Astrocyte (in vitro differentiated cells and primary cell): ENCODE measurements around the gene DNTT. TPM values are rescaled to one million over a fixed set of nuclear protein-coding genes. Genes with fewer than 3 reads are reported as not detected.

Source experiments
- DNase-seq: peaks from one replicate; pipeline ENCODE4 v3.0.0-alpha.2; 2010; ENCODE audit warnings: low read depth
- FAIRE-seq: peaks from 2 replicates; lab custom pipeline; 2011; peaks lifted over from hg19 to GRCh38; lab: Jason Lieb, UNC
- H2AFZ ChIP-seq: 2 replicates; pipeline ENCODE4 v1.6.0; 2012; ENCODE audit warnings: low read depth, low read length, inconsistent platforms
- H3K27ac ChIP-seq: 2 replicates; pipeline ENCODE4 v1.5.1; 2011; ENCODE audit warnings: low read depth, low read length, inconsistent platforms
- H3K27me3 ChIP-seq: 2 replicates; pipeline ENCODE4 v1.6.0; 2011; ENCODE audit warnings: low read length, inconsistent platforms; ENCODE audit not compliant: insufficient read depth
- H3K36me3 ChIP-seq: 2 replicates; pipeline ENCODE4 v1.5.1; 2011; ENCODE audit warnings: low read length, inconsistent platforms; ENCODE audit not compliant: insufficient read depth
- H3K4me1 ChIP-seq: 2 replicates; pipeline ENCODE4 v1.5.1; 2011; ENCODE audit warnings: low read length, inconsistent platforms; ENCODE audit not compliant: insufficient read depth
- H3K4me2 ChIP-seq: 2 replicates; pipeline ENCODE4 v1.6.0; 2012; ENCODE audit warnings: low read length, inconsistent platforms
- H3K4me3 ChIP-seq: 2 replicates; pipeline ENCODE4 v1.5.1; 2011; ENCODE audit warnings: low read depth, mild to moderate bottlenecking, low read length, inconsistent platforms; ENCODE audit not compliant: insufficient read depth
- H3K79me2 ChIP-seq: 2 replicates; pipeline ENCODE4 v1.6.0; 2012; ENCODE audit warnings: mild to moderate bottlenecking, low read length, inconsistent platforms; ENCODE audit not compliant: insufficient read depth
- H3K9ac ChIP-seq: 2 replicates; pipeline ENCODE4 v1.6.0; 2012; ENCODE audit warnings: mild to moderate bottlenecking, low read length, inconsistent platforms
- H3K9me3 ChIP-seq: 2 replicates; pipeline ENCODE4 v1.5.1; 2012; ENCODE audit warnings: low read depth, mild to moderate bottlenecking, low read length, inconsistent platforms; ENCODE audit not compliant: insufficient read depth
- H4K20me1 ChIP-seq: 2 replicates; pipeline ENCODE4 v1.6.0; 2012; ENCODE audit warnings: low read length, inconsistent platforms; ENCODE audit not compliant: insufficient read depth
- H3K27ac Mint-ChIP-seq: one replicate; pipeline ENCODE4 v1.8.0; 2021; ENCODE audit warnings: mild to moderate bottlenecking, mixed read lengths; ENCODE audit not compliant: unreplicated experiment
- H3K27me3 Mint-ChIP-seq: one replicate; pipeline ENCODE4 v1.8.0; 2021; ENCODE audit warnings: low read depth, mixed read lengths; ENCODE audit not compliant: unreplicated experiment
- H3K36me3 Mint-ChIP-seq: one replicate; pipeline ENCODE4 v1.8.0; 2021; ENCODE audit warnings: low read depth, mixed read lengths; ENCODE audit not compliant: unreplicated experiment
- H3K4me1 Mint-ChIP-seq: one replicate; pipeline ENCODE4 v1.8.0; 2021; ENCODE audit warnings: low read depth, mixed read lengths; ENCODE audit not compliant: unreplicated experiment
- H3K4me3 Mint-ChIP-seq: one replicate; pipeline ENCODE4 v1.8.0; 2021; ENCODE audit warnings: mild to moderate bottlenecking, moderate library complexity, mixed read lengths; ENCODE audit not compliant: unreplicated experiment
- H3K9me3 Mint-ChIP-seq: one replicate; pipeline ENCODE4 v1.8.0; 2021; ENCODE audit warnings: mild to moderate bottlenecking, mixed read lengths; ENCODE audit not compliant: unreplicated experiment
- EZH2 ChIP-seq: IDR thresholded peaks from 2 replicates; pipeline ENCODE4 v1.6.1; 2012; ENCODE audit warnings: mild to moderate bottlenecking, low read length, inconsistent platforms; ENCODE audit not compliant: insufficient read depth
- total RNA-seq: library from RNA; stranded (reverse); gene quantifications from 2 replicates; pipeline ENCODE4 v1.2.1, GENCODE V29; 2021
- TF ChIP-seq, protein P1 (sequence below): IDR thresholded peaks from 2 replicates; pipeline ENCODE4 v1.5.1; 2011; ENCODE audit warnings: low read depth, mild to moderate bottlenecking, inconsistent platforms, low read length, moderate library complexity; ENCODE audit not compliant: insufficient read depth

The DNTT gene
- total RNA-seq, 1 donor from 2014 or later, result not detected

DNA sequence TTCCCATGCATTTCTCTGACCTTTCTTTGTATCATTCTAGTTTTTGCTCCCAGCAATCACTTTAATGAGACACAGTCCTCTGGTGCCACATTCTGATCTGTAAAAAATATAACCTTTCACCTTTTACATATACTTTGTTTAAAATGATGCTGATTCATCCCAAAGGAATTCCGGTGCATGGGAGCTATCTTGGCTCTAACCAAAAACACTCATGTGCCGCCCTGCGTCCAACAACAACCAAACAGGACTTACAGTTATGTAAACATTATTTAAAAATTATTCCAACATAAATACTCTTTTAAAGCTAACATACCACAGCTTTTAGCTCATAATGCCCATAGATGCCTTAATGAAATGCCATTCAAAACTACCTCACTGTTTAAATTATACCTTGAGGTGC lies 62.3 kb downstream of the DNTT start:
- no peak overlapping the region for H3K27ac ChIP-seq
- H3K27me3 ChIP-seq, result peaks cover 4% of the 10 kb centered on the region
- DNase-seq (no peak), FAIRE-seq (no peak)
- no peak overlapping the region for H2AFZ ChIP-seq
- H4K20me1 ChIP-seq, result no peaks in the 10 kb centered on the region
- H3K4me1 Mint-ChIP-seq, result peaks cover 5% of the 10 kb centered on the region
- no peaks in the 10 kb centered on the region for H3K9me3 Mint-ChIP-seq
- H3K36me3 ChIP-seq, result no peaks in the 10 kb centered on the region
- no peaks in the 10 kb centered on the region for H3K9me3 ChIP-seq
- no peak overlapping the region for H3K9ac ChIP-seq
- no peaks in the 10 kb centered on the region for H3K27me3 Mint-ChIP-seq
- no peaks in the 10 kb centered on the region for H3K36me3 Mint-ChIP-seq
- no peak for TF ChIP-seq EZH2
- TF ChIP-seq, protein P1, sequence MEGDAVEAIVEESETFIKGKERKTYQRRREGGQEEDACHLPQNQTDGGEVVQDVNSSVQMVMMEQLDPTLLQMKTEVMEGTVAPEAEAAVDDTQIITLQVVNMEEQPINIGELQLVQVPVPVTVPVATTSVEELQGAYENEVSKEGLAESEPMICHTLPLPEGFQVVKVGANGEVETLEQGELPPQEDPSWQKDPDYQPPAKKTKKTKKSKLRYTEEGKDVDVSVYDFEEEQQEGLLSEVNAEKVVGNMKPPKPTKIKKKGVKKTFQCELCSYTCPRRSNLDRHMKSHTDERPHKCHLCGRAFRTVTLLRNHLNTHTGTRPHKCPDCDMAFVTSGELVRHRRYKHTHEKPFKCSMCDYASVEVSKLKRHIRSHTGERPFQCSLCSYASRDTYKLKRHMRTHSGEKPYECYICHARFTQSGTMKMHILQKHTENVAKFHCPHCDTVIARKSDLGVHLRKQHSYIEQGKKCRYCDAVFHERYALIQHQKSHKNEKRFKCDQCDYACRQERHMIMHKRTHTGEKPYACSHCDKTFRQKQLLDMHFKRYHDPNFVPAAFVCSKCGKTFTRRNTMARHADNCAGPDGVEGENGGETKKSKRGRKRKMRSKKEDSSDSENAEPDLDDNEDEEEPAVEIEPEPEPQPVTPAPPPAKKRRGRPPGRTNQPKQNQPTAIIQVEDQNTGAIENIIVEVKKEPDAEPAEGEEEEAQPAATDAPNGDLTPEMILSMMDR, result no peak
- no peaks in the 10 kb centered on the region for H3K79me2 ChIP-seq
- no peaks in the 10 kb centered on the region for H3K4me1 ChIP-seq
- H3K4me3 ChIP-seq, result no peak overlapping the region
- H3K4me3 Mint-ChIP-seq, result no peak overlapping the region
- H3K27ac Mint-ChIP-seq, result no peak overlapping the region
- no peak overlapping the region for H3K4me2 ChIP-seq

DNA sequence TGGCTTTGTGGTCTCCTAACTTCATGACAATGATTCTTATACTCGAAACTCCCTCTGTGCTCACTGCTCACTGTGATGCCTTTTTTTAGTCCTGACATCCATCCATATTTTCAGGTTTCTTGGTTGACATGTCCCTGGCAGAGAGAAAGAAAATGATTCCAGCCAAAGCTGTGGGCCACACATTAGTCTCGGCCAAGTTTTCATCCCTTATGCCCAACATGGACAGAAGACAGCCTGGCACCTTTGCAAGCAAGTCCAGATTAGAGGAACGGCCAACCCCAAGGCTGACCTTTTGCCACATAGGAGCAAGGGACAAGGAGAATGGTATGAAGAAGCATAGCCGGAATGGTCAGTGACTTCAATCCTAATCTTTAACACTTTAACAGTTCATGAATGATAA lies 63.2 kb downstream of the DNTT start:
- no peaks in the 10 kb centered on the region for H3K36me3 Mint-ChIP-seq
- H3K4me1 Mint-ChIP-seq, result peaks cover 5% of the 10 kb centered on the region
- no peaks in the 10 kb centered on the region for H3K79me2 ChIP-seq
- H3K4me1 ChIP-seq, result no peaks in the 10 kb centered on the region
- no peak overlapping the region for H3K9ac ChIP-seq
- no peak overlapping the region for H2AFZ ChIP-seq
- H3K4me2 ChIP-seq, result no peak overlapping the region
- FAIRE-seq (no peak), DNase-seq (no peak)
- H4K20me1 ChIP-seq, result no peaks in the 10 kb centered on the region
- no peak overlapping the region for H3K27ac Mint-ChIP-seq
- H3K4me3 Mint-ChIP-seq, result no peak overlapping the region
- H3K9me3 ChIP-seq, result no peaks in the 10 kb centered on the region
- no peak overlapping the region for H3K4me3 ChIP-seq
- TF ChIP-seq EZH2, result no peak
- TF ChIP-seq, protein P1, result no peak
- H3K9me3 Mint-ChIP-seq, result no peaks in the 10 kb centered on the region
- peaks cover 7% of the 10 kb centered on the region for H3K27me3 Mint-ChIP-seq
- no peaks in the 10 kb centered on the region for H3K36me3 ChIP-seq
- no peak overlapping the region for H3K27ac ChIP-seq
- peaks cover 5% of the 10 kb centered on the region for H3K27me3 ChIP-seq

DNA sequence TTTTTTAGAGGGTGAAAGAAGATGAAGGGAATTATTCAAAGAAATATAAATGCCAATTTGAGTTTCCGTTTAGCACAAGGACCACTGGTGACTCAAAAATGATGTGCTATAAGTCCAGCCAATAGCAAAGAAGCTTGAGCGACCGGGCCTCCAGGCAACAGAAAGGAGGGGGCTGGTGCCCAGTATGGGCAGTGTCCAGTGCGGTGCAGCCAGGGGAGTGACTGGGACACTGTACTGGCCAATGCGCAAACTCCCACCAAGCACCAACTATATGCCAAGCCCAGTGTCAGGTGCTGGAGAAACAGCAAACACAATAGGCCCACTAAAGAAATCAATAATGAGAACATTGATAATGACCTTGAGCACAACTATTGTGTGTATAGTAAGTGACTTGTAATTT lies 64.7 kb downstream of the DNTT start:
- H3K27me3 ChIP-seq, result peaks cover 7% of the 10 kb centered on the region
- H3K4me1 ChIP-seq, result no peaks in the 10 kb centered on the region
- Mint-ChIP-seq H3K27ac (no peak overlapping the region), H3K4me3 (no peak overlapping the region), H3K36me3 (peaks cover 3% of the 10 kb centered on the region), H3K27me3 (peaks cover 14% of the 10 kb centered on the region), H3K9me3 (no peaks in the 10 kb centered on the region), H3K4me1 (peaks cover 5% of the 10 kb centered on the region)
- H3K36me3 ChIP-seq, result no peaks in the 10 kb centered on the region
- no peaks in the 10 kb centered on the region for H3K79me2 ChIP-seq
- FAIRE-seq (no peak), DNase-seq (no peak)
- no peak overlapping the region for H3K27ac ChIP-seq
- H4K20me1 ChIP-seq, result no peaks in the 10 kb centered on the region
- H3K4me2 ChIP-seq, result no peak overlapping the region
- H3K9ac ChIP-seq, result no peak overlapping the region
- no peak overlapping the region for H3K4me3 ChIP-seq
- no peak overlapping the region for H2AFZ ChIP-seq
- no peaks in the 10 kb centered on the region for H3K9me3 ChIP-seq
- TF ChIP-seq EZH2, result no peak
- TF ChIP-seq, protein P1, result no peak
